Epithelial cell of prostate (primary cell): ENCODE data around the gene CRTC1.

Experiments
- DNase-seq: peaks from one replicate; pipeline ENCODE4 v3.0.0-alpha.2; 2011; ENCODE audit warnings: low read depth, low spot score
- H3K27ac ChIP-seq: fragments of 450-650 bp; 2 replicates; pipeline ENCODE4 v1.5.1; 2017; ENCODE audit warnings: mild to moderate bottlenecking

CRTC1 gene

GRCh38 chr19:18697680-18698079 is 14.2 kb downstream of the CRTC1 start:
- DNase-seq: no peak
- H3K27ac ChIP-seq: no peak overlapping the region

DNA sequence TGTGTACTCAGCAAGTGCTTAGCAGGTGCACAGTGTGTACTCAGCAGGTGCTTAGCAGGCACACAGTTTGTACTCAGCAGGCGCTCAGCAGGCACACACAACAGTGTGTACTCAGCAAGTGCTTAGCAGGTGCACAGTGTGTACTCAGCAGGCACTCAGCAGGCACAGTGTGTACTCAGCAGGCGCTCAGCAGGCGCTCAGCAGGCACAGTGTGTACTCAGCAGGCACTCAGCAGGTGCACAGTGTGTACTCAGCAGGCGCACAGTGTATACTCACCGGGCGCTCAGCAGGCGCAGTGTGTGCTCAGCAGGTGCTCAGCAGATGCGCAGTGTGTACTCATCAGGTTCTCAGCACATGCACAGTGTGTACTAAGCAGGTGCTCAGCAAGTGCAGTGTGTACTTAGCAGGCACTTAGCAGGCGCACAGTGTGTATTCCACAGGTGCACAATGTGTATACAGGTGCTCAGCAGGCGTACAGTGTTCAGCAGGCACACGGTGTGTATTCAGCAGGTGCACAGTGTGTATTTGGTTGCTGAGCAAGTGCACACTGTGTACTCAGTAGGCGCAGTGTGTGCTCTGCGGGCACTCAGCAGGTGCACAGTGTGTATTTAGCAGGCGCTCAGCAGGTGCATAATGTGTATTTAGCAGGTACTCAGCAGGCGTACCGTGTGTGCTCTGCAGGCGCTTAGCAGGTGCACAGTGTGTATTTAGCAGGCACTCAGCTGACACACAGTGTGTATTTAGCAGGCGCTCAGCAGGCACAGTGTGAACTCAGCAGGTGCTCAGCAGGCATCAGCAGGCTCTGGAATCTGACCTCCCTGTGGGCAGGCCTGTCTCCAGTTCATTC is 15.1 kb downstream of the CRTC1 start:
- no peak for DNase-seq
- H3K27ac ChIP-seq: no peak overlapping the region

DNA sequence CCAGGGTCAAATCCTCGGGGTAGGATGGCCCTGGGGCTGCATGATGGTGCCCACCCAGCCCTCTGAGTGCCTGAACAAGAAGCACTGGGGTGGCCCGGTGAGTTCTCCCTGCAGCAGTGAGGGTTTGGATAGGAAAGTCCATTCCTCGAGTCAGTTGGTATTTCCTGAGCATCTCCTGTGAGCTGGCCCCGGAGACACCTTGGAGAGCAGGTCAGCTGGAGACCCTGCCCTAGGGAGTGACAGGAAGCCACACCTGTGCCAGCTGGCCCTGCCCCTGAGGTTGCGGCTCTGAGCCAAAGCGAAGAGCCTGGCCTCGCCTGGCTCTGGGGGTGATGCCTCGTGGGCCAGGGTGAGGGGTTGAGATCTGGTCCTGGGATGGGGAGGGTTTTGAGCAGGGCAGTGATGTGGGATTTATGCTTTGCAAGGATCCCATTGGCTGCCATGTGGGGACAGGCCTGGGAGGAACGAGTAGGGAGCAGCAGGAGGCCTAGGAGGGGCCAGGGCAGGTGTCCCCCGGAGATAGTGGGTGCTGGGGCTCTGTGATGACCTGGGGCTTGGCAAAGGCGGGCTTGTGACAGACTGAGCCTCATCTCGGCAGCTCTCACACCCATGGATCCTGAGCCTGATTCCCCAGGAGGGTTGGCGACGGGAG is 16.0 kb downstream of the CRTC1 start:
- peak overlapping the region; percentile 45 for H3K27ac ChIP-seq
- no peak for DNase-seq

DNA sequence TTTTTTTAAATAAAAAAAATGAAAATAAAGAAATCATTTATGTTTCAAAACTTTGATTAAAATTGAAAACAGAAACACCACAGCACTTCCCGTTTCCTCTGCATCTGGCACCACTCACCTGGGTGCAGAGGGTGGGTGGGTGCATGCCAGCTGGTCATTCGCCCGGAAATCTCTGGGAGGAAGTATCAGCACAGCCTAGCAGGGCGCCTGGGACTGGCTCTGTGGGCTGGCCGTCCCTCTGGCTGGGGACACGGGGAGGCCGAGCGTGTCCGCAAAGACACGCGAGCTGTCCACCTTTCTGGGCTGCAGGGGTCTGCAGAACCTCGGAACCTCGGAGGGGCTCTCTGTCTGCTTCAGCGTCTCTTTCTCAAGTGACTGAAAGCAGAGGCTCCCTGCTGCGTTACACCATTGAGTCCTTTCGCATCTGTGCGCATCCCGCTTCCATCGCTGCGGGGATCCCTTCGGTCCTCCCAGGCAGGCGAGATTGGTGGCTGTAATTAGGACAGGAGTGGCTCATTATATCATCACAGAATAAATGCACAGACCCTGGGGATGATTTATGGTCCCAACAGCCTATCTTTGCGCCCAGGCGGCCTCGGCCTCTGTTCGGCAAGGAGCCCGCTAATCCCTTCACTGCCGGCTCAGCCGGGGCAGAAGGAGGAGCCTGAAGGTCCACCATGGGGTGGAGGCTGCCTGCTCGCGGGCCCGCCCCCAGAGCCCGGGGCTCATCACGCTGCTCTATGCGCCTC is 17.2 kb downstream of the CRTC1 start:
- no peak for DNase-seq
- peak overlapping the region; percentile 45 for H3K27ac ChIP-seq

DNA sequence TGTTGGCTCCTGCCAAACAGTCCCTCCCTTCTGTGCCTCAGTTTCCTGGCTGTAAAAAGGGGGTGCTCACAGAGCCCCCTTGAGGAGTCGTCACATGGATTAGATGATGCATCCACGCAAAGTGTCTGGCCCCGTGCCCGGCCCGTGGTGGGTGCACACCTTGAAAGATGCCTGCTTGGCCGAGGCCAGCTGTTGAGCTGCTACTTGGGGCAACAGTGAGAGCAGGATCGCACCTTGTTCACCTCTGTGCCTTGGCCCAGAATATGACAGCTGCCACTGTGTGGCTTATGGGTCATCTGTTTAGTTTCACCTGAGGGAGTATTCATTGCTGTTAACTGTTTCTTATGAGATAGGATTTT is 17.7 kb downstream of the CRTC1 start:
- H3K27ac ChIP-seq: peak overlapping the region; percentile 45
- no peak for DNase-seq

GRCh38 chr19:18704054-18704453 is 20.6 kb downstream of the CRTC1 start:
- no peak overlapping the region for H3K27ac ChIP-seq
- DNase-seq: no peak

GRCh38 chr19:18704971-18705370 is 21.5 kb downstream of the CRTC1 start:
- no peak overlapping the region for H3K27ac ChIP-seq
- DNase-seq: no peak

DNA sequence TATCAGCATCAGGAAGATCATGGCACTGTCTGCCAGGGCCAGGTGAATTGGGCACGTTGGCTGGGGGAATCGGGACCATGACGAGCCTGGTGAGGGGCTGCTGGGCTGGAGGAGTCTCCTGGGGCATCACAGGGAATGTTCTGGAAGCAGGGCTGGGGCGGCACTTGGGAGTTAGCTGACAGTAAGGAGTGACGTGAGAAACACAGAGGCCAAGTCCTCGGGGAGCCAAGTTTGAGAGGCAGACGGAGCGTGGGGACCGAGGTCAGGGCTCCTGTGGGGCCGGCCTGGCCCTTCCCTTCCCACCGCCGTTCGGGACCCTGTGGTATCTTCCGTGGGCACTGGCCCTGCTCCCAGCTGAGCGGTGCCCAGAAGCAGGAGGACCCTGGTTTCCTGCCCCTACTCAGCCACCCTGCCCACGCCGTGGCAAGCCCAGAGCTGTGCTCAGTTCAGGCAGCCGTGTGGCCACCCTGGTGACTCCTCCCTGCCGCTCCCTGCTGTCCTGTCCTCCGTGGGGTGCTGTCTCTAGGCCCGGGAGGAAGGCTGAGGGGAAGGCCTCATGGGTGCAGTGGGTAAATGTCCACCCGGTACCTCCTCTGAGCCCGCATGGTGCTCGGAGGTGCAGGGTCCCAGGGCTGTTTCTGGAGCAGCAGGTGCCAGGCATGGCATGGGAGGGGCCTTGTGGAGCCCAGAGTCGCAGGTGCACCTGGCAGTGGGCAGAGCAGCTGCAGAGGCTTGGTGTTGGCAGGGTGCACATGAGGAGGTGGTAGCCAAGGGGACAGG is 25.2 kb downstream of the CRTC1 start:
- no peak overlapping the region for H3K27ac ChIP-seq
- DNase-seq: no peak

GRCh38 chr19:18709546-18709945 is 26.1 kb downstream of the CRTC1 start:
- H3K27ac ChIP-seq: no peak overlapping the region
- no peak for DNase-seq

GRCh38 chr19:18710186-18710585 is 26.7 kb downstream of the CRTC1 start:
- no peak overlapping the region for H3K27ac ChIP-seq
- DNase-seq: no peak

DNA sequence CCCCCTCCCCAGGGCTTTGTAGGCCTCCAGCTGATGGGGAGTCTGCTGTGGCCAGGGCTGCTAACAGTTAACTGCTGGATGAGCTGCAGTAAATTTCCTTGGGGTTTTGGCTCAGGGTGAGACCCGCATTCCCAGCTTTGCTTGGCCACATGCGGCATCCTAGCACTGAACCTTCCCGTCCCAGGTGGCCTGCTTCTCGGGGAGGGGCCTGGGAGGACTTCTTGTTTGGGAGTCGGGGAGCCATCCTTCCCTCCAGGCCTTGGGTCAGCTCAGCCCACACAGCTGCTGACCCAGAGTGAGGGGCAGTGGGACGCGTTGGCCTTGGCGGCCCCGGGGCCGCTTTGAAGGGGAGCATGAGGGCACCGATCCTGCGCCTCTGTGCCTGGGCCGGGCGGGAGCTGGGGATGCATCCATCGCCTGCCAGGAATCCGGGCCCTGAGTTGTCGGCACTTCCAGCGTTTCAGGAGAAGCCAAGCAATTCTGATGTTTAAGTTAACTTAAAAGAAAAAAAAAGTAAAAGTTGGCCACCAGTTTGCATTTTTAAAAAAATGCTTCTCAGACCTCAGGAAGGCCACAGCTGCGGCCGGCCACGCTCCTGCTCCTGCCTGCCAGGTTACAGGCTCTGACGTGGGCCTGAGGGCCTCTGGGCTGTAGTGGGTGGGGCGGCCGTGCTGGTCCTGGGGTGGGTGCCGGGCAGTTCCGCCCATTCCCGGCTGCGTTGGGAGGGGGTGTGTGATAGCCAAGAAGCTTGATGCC is 27.7 kb downstream of the CRTC1 start:
- DNase-seq: no peak
- no peak overlapping the region for H3K27ac ChIP-seq

DNA sequence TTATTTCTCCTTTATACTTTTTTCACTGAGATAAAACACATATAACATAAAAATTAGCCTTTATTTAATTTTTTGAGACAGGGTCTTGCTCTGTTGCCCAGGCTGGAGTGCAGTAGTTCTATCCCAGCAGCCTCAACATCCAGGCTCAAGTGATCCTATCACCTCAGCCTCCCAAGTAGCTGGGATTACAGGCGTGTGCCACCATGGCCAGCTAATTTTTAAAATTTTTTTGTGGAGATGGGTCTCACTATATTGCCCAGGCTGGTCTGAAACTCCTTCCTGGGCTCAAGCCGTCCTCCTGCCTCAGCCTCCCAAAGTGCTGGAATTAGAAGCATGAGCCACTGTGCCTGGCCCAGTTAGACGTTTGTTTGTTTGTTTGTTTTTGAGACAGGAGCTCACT is 28.4 kb downstream of the CRTC1 start:
- H3K27ac ChIP-seq: no peak overlapping the region
- no peak for DNase-seq

DNA sequence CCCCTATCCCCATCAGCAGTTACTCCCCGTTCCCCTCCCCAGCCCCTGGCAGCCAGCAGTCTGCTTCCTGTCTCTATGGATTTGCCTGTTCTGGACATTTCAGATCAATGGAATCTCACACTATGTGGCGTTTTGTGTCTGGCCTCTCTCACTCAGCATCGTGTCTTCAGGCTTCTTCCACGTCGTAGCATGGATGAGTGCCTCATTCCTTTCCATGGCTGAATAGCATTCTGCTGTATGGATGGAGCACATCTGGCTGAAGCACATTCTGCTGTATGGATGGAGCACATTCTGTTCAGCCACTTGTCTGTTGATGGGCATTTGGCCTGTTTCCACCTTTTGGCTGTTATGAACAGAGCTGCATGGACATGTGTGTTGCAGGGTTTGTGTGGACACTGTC is 29.5 kb downstream of the CRTC1 start:
- H3K27ac ChIP-seq: no peak overlapping the region
- DNase-seq: no peak

DNA sequence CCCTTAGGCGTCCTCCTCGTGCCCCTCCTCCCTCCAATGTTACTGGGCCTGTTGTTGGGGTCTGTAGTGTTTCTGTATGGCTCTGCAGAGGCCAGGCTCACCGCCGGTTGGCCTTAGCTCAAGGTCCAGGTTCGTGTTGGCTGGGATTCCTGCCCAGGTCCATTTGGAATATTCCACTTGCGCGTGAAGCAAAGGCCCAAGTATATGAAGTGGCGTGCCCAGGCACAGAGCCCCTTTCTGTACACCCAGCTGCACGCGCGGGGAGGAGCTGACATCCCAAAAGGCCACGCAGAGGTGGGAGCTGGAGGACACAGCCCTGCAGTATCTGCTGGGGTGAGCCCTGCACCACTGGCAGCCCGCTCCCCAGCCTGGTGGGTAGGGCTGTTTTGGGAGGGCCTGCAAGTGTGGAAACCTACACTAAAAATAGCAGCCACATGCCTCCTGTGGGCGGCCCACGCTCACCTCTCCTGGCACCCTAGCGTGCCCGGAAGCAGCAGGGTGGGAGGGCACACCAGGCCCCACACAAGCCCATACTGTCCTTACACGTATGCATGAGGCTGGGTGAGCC is 30.2 kb downstream of the CRTC1 start:
- no peak for DNase-seq
- H3K27ac ChIP-seq: no peak overlapping the region

GRCh38 chr19:18715416-18715815 is 31.9 kb downstream of the CRTC1 start:
- no peak for DNase-seq
- H3K27ac ChIP-seq: no peak overlapping the region

- no peak for DNase-seq
- no peak overlapping the region for H3K27ac ChIP-seq
These were observed 33.4 kb downstream of the CRTC1 start for GRCh38 chr19:18716857-18717256.

DNA sequence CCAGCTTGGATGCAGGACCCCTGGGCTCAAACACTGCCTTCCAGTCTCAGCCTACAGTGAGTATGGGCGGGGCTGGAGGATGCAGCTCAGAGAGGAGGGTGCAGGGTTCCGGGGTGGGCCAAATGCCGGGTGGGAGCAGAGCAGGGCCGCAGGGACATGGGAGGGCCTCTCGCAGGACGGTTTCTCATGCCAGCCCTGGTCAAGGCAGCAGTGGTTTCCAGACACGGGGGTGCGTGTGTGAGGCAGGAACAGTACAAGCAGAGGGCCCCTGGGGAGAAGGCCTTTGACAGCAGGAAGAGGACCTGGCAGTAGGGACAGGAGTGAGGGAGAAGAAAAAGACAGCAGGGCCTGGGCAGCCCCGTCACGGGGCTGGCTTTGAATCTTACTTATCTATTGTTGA is 34.1 kb downstream of the CRTC1 start:
- no peak overlapping the region for H3K27ac ChIP-seq
- DNase-seq: no peak

- H3K27ac ChIP-seq: no peak overlapping the region
- no peak for DNase-seq
These were observed 34.6 kb downstream of the CRTC1 start for GRCh38 chr19:18718015-18718526.

DNA sequence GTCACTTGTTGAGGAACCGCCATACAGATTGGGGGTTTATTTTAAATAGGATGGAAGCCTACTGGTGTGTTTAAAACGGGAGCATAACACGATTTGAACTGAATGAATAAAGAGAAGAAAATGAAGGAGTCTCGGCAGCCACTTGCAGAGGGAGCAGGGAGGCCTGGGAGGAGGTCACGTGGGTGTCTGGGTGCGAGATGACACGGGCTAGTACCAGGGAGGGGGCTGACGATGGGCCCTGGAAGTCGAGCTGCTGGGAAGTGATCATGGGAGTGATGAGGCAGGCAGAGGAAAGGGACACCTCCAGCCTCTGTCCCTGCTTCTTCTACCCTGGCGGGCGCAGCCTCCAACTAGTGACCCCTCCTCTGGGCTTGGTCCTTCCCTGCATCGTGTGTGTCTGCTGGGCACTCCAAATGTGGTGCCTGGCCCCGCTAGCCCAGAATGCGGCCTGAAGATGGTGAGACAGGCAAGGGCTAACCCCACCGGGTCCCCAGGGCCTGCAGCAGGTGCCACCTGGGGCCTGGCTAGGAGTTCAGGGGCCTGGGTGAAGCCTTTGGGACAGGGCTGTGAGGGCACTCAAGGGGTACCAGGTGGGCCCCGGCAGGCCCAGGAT is 35.5 kb downstream of the CRTC1 start:
- DNase-seq: no peak
- no peak overlapping the region for H3K27ac ChIP-seq
